ENCODE data around the gene EYA2. TPM values are rescaled to one million over a fixed set of nuclear protein-coding genes. Genes with fewer than 3 reads are reported as not detected.

The EYA2 gene
- total and polyA plus RNA-seq, 8 donors, result 0.51 to 3.2 (median 1.4) TPM

GRCh38 chr20:47161411-47161810 is 266.8 kb downstream of the EYA2 start:
- FAIRE-seq, result no peak
- Histone ChIP-seq H3K4me3 (no peak overlapping the region), H3K27me3 (no peaks in the 10 kb centered on the region), H3K27ac (no peak overlapping the region), H3K36me3 (no peaks in the 10 kb centered on the region), H3K4me1 (no peaks in the 10 kb centered on the region), H3K9me3 (no peaks in the 10 kb centered on the region)
- intact Hi-C loops (cut with DNase I), result no loop called here
- TF ChIP-seq CTCF (IDR thresholded peaks at IDR 0.05), result no peak
- no peak for DNase-seq
- ATAC-seq, result no peak
- 70 to 77% methylated on average over 10 of the region's 10 CpGs for whole genome bisulfite sequencing, 2 donors

- Histone ChIP-seq H3K27me3 (no peaks in the 10 kb centered on the region), H3K36me3 (no peaks in the 10 kb centered on the region), H3K4me3 (no peak overlapping the region), H3K9me3 (no peaks in the 10 kb centered on the region), H3K4me1 (no peaks in the 10 kb centered on the region), H3K27ac (no peak overlapping the region)
- WGBS, 2 donors, result 82 to 91% methylated on average over 13 of the region's 13 CpGs
- FAIRE-seq (no peak), ATAC-seq (no peak), DNase-seq (no peak)
- no peak for TF ChIP-seq CTCF (IDR thresholded peaks at IDR 0.05)
- intact Hi-C loops (cut with DNase I), result no loop called here
Observed at GRCh38 chr20:47164140-47164539, 269.5 kb downstream of the EYA2 start.

GRCh38 chr20:47165376-47165865 is 270.8 kb downstream of the EYA2 start:
- Histone ChIP-seq H3K27ac (no peak overlapping the region), H3K4me3 (no peak overlapping the region), H3K4me1 (no peaks in the 10 kb centered on the region), H3K9me3 (no peaks in the 10 kb centered on the region), H3K27me3 (no peaks in the 10 kb centered on the region), H3K36me3 (no peaks in the 10 kb centered on the region)
- ATAC-seq (no peak), DNase-seq (no peak), FAIRE-seq (no peak)
- 64 to 71% methylated on average over 4 of the region's 4 CpGs for WGBS, 2 donors
- TF ChIP-seq CTCF (IDR thresholded peaks at IDR 0.05), result no peak
- intact Hi-C loops (cut with DNase I), result no loop called here

- DNase-seq (no peak), ATAC-seq (no peak), FAIRE-seq (no peak)
- Histone ChIP-seq H3K27ac (no peak overlapping the region), H3K4me3 (no peak overlapping the region), H3K4me1 (no peaks in the 10 kb centered on the region), H3K9me3 (no peaks in the 10 kb centered on the region), H3K27me3 (no peaks in the 10 kb centered on the region), H3K36me3 (no peaks in the 10 kb centered on the region)
- no peak for TF ChIP-seq CTCF (IDR thresholded peaks at IDR 0.05)
- WGBS, 2 donors, result 77 to 82% methylated on average over 9 of the region's 9 CpGs
- intact Hi-C loops (cut with DNase I), result no loop called here
Observed at GRCh38 chr20:47167846-47168245, 273.2 kb downstream of the EYA2 start.

GRCh38 chr20:47172579-47172978 is 277.9 kb downstream of the EYA2 start:
- WGBS, 2 donors, result 73 to 77% methylated on average over 16 of the region's 16 CpGs
- no peaks in the 10 kb centered on the region for H3K36me3 ChIP-seq
- no peak for TF ChIP-seq CTCF (IDR thresholded peaks at IDR 0.05)
- no peaks in the 10 kb centered on the region for H3K27me3 ChIP-seq
- ATAC-seq, result no peak
- no peak overlapping the region for H3K27ac ChIP-seq
- H3K9me3 ChIP-seq, result no peaks in the 10 kb centered on the region
- no peak overlapping the region for H3K4me3 ChIP-seq
- no peaks in the 10 kb centered on the region for H3K4me1 ChIP-seq
- intact Hi-C loops (cut with DNase I), result no loop called here
- FAIRE-seq, result no peak
- no peak for DNase-seq

Data from pancreas (tissue), 10 donors.